ENCODE results near the gene EFCAB11. TPM values are rescaled to one million over a fixed set of nuclear protein-coding genes. Genes with fewer than 3 reads are reported as not detected.
A peak's percentile ranks its signal among the peaks of the same experiment; 100 is the strongest.

Gene EFCAB11
- total RNA-seq, 1 experiment from 2014 or later: 15.5 TPM

- Mint-ChIP-seq H3K4me3 (no peak overlapping the region), H3K9me3 (peaks cover 25% of the 10 kb centered on the region), H3K27me3 (ENCODE audit: low read depth) (no peaks in the 10 kb centered on the region), H3K27ac (no peak overlapping the region), H3K4me1 (no peaks in the 10 kb centered on the region), H3K36me3 (peaks cover 15% of the 10 kb centered on the region)
- ChIA-PET POLR2A (no interaction called here), CTCF (no interaction called here)
- TF ChIP-seq RELA (CRISPR knock-in tag; IDR thresholded peaks at IDR 0.05; ENCODE audit: borderline replicate concordance) (no peak), ATF1 (CRISPR knock-in tag; IDR thresholded peaks at IDR 0.05) (no peak), SMAD4 (CRISPR knock-in tag; IDR thresholded peaks at IDR 0.05) (no peak)
- TF ChIP-seq, protein P1, sequence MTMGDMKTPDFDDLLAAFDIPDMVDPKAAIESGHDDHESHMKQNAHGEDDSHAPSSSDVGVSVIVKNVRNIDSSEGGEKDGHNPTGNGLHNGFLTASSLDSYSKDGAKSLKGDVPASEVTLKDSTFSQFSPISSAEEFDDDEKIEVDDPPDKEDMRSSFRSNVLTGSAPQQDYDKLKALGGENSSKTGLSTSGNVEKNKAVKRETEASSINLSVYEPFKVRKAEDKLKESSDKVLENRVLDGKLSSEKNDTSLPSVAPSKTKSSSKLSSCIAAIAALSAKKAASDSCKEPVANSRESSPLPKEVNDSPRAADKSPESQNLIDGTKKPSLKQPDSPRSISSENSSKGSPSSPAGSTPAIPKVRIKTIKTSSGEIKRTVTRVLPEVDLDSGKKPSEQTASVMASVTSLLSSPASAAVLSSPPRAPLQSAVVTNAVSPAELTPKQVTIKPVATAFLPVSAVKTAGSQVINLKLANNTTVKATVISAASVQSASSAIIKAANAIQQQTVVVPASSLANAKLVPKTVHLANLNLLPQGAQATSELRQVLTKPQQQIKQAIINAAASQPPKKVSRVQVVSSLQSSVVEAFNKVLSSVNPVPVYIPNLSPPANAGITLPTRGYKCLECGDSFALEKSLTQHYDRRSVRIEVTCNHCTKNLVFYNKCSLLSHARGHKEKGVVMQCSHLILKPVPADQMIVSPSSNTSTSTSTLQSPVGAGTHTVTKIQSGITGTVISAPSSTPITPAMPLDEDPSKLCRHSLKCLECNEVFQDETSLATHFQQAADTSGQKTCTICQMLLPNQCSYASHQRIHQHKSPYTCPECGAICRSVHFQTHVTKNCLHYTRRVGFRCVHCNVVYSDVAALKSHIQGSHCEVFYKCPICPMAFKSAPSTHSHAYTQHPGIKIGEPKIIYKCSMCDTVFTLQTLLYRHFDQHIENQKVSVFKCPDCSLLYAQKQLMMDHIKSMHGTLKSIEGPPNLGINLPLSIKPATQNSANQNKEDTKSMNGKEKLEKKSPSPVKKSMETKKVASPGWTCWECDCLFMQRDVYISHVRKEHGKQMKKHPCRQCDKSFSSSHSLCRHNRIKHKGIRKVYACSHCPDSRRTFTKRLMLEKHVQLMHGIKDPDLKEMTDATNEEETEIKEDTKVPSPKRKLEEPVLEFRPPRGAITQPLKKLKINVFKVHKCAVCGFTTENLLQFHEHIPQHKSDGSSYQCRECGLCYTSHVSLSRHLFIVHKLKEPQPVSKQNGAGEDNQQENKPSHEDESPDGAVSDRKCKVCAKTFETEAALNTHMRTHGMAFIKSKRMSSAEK (CRISPR knock-in tag; IDR thresholded peaks at IDR 0.05; ENCODE audit: borderline replicate concordance): no peak
- TF ChIP-seq, protein P2, sequence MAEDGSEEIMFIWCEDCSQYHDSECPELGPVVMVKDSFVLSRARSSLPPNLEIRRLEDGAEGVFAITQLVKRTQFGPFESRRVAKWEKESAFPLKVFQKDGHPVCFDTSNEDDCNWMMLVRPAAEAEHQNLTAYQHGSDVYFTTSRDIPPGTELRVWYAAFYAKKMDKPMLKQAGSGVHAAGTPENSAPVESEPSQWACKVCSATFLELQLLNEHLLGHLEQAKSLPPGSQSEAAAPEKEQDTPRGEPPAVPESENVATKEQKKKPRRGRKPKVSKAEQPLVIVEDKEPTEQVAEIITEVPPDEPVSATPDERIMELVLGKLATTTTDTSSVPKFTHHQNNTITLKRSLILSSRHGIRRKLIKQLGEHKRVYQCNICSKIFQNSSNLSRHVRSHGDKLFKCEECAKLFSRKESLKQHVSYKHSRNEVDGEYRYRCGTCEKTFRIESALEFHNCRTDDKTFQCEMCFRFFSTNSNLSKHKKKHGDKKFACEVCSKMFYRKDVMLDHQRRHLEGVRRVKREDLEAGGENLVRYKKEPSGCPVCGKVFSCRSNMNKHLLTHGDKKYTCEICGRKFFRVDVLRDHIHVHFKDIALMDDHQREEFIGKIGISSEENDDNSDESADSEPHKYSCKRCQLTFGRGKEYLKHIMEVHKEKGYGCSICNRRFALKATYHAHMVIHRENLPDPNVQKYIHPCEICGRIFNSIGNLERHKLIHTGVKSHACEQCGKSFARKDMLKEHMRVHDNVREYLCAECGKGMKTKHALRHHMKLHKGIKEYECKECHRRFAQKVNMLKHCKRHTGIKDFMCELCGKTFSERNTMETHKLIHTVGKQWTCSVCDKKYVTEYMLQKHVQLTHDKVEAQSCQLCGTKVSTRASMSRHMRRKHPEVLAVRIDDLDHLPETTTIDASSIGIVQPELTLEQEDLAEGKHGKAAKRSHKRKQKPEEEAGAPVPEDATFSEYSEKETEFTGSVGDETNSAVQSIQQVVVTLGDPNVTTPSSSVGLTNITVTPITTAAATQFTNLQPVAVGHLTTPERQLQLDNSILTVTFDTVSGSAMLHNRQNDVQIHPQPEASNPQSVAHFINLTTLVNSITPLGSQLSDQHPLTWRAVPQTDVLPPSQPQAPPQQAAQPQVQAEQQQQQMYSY (CRISPR knock-in tag; IDR thresholded peaks at IDR 0.05): no peak
- TF ChIP-seq, protein P3, sequence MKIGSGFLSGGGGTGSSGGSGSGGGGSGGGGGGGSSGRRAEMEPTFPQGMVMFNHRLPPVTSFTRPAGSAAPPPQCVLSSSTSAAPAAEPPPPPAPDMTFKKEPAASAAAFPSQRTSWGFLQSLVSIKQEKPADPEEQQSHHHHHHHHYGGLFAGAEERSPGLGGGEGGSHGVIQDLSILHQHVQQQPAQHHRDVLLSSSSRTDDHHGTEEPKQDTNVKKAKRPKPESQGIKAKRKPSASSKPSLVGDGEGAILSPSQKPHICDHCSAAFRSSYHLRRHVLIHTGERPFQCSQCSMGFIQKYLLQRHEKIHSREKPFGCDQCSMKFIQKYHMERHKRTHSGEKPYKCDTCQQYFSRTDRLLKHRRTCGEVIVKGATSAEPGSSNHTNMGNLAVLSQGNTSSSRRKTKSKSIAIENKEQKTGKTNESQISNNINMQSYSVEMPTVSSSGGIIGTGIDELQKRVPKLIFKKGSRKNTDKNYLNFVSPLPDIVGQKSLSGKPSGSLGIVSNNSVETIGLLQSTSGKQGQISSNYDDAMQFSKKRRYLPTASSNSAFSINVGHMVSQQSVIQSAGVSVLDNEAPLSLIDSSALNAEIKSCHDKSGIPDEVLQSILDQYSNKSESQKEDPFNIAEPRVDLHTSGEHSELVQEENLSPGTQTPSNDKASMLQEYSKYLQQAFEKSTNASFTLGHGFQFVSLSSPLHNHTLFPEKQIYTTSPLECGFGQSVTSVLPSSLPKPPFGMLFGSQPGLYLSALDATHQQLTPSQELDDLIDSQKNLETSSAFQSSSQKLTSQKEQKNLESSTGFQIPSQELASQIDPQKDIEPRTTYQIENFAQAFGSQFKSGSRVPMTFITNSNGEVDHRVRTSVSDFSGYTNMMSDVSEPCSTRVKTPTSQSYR (CRISPR knock-in tag; IDR thresholded peaks at IDR 0.05): no peak
- ATAC-seq (no peak), DNase-seq (ENCODE audit: low spot score) (no peak)
These were observed 130.8 kb downstream of the EFCAB11 start for GRCh38 chr14:89823743-89824142.

DNA sequence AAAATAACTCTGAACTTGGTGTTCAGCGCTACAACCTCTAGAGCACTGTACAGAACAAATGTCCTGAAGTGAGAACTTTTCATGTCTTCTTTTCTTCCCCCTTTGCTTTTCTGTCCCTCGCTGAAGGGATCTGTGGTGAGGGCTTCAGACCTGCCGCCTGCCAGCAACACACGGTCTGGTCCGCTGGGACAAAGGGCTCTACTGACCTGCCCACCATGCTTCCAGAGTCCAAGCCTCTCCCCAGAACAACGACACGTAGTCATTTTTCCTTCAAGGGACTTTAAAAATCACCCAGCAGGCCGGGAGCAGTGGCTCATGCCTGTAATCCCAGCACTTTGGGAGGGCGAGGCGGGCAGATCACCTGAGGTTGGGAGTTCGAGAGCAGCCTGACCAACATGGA lies 140.4 kb downstream of the EFCAB11 start:
- H3K4me1 Mint-ChIP-seq: peaks cover 10% of the 10 kb centered on the region
- DNase-seq (ENCODE audit: low spot score): no peak
- ATAC-seq: peak; percentile 30; the same call in 1 of the 2 replicates
- ChIA-PET POLR2A (no interaction called here), CTCF (no interaction called here)
- H3K36me3 Mint-ChIP-seq: no peaks in the 10 kb centered on the region
- H3K4me3 Mint-ChIP-seq: no peak overlapping the region
- H3K27ac Mint-ChIP-seq: no peak overlapping the region
- H3K27me3 Mint-ChIP-seq (ENCODE audit: low read depth): no peaks in the 10 kb centered on the region
- no peaks in the 10 kb centered on the region for H3K9me3 Mint-ChIP-seq
- TF ChIP-seq, protein P4, sequence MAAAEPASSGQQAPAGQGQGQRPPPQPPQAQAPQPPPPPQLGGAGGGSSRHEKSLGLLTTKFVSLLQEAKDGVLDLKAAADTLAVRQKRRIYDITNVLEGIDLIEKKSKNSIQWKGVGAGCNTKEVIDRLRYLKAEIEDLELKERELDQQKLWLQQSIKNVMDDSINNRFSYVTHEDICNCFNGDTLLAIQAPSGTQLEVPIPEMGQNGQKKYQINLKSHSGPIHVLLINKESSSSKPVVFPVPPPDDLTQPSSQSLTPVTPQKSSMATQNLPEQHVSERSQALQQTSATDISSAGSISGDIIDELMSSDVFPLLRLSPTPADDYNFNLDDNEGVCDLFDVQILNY (CRISPR knock-in tag; IDR thresholded peaks at IDR 0.05): no peak
- TF ChIP-seq NR2C2 (CRISPR knock-in tag; IDR thresholded peaks at IDR 0.05) (no peak), IRF2 (CRISPR knock-in tag; IDR thresholded peaks at IDR 0.05; ENCODE audit: borderline replicate concordance, low read depth) (no peak), TEAD1 (CRISPR knock-in tag; IDR thresholded peaks at IDR 0.05) (no peak), ATF3 (CRISPR knock-in tag; conservative IDR thresholded peaks at IDR 0.05) (no peak), ESRRA (CRISPR knock-in tag; IDR thresholded peaks at IDR 0.05; ENCODE audit: borderline replicate concordance) (no peak), ZNF219 (CRISPR knock-in tag; IDR thresholded peaks at IDR 0.05; ENCODE audit: borderline replicate concordance) (no peak), ZNF416 (CRISPR knock-in tag; IDR thresholded peaks at IDR 0.05) (no peak)
- TF ChIP-seq, protein P5, sequence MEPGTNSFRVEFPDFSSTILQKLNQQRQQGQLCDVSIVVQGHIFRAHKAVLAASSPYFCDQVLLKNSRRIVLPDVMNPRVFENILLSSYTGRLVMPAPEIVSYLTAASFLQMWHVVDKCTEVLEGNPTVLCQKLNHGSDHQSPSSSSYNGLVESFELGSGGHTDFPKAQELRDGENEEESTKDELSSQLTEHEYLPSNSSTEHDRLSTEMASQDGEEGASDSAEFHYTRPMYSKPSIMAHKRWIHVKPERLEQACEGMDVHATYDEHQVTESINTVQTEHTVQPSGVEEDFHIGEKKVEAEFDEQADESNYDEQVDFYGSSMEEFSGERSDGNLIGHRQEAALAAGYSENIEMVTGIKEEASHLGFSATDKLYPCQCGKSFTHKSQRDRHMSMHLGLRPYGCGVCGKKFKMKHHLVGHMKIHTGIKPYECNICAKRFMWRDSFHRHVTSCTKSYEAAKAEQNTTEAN (CRISPR knock-in tag; IDR thresholded peaks at IDR 0.05): no peak
- TF ChIP-seq, protein P1 (CRISPR knock-in tag; IDR thresholded peaks at IDR 0.05; ENCODE audit: borderline replicate concordance): no peak
